Fibroblast of lung (primary cell): ENCODE data around the gene DTYMK. TPM values are rescaled to one million over a fixed set of nuclear protein-coding genes. Genes with fewer than 3 reads are reported as not detected.
A peak's percentile ranks its signal among the peaks of the same experiment; 100 is the strongest.

Source experiments
- DNase-seq, 2 donors: peaks; one replicate each; pipeline versions ENCODE4 v3.0.0 to v3.0.0-alpha.2; 2010; ENCODE audit warnings: low read depth in 2 of 2
- H2AFZ ChIP-seq: 2 replicates; pipeline ENCODE4 v1.5.1; 2012; ENCODE audit warnings: low read length, control low read depth, inconsistent platforms
- H3K27ac ChIP-seq: 2 replicates; pipeline ENCODE4 v1.5.1; 2011; ENCODE audit warnings: low read length, control low read depth; ENCODE audit not compliant: insufficient read depth
- H3K27me3 ChIP-seq: 2 replicates; pipeline ENCODE4 v1.5.1; 2011; ENCODE audit warnings: mild to moderate bottlenecking, low read length; ENCODE audit not compliant: control insufficient read depth, insufficient read depth
- H3K36me3 ChIP-seq: 2 replicates; pipeline ENCODE4 v1.5.1; 2011; ENCODE audit warnings: low read length; ENCODE audit not compliant: control insufficient read depth, insufficient read depth
- H3K4me1 ChIP-seq: 2 replicates; pipeline ENCODE4 v1.5.1; 2011; ENCODE audit warnings: low read length; ENCODE audit not compliant: control insufficient read depth, insufficient read depth; ENCODE audit errors: extremely low read depth
- H3K4me2 ChIP-seq: 2 replicates; pipeline ENCODE4 v1.5.1; 2011; ENCODE audit warnings: low read length, control low read depth; ENCODE audit not compliant: insufficient read depth; ENCODE audit errors: extremely low read depth
- H3K4me3 ChIP-seq, 4 experiments: fragments of 200-600 bp in 1 of 4; sonication (generic) in 1 of 4; replicated peaks in 1 of 4; 2 replicates each; pipeline ENCODE4 v1.5.1; 2011 to 2016; ENCODE audit warnings: low read length in 4 of 4, low read depth in 3 of 4, mild to moderate bottlenecking in 3 of 4, control low read depth in 2 of 4, inconsistent platforms in 1 of 4, mixed read lengths in 1 of 4; ENCODE audit not compliant: insufficient read depth in 1 of 4; ENCODE audit errors: control extremely low read depth in 1 of 4
- H3K79me2 ChIP-seq: 2 replicates; pipeline ENCODE4 v1.5.1; 2012; ENCODE audit warnings: mild to moderate bottlenecking, low read length, inconsistent platforms; ENCODE audit not compliant: control insufficient read depth, insufficient read depth
- H3K9ac ChIP-seq: 2 replicates; pipeline ENCODE4 v1.5.1; 2011; ENCODE audit warnings: mild to moderate bottlenecking, low read length, control low read depth; ENCODE audit not compliant: insufficient read depth
- H3K9me3 ChIP-seq: 2 replicates; pipeline ENCODE4 v1.5.1; 2012; ENCODE audit warnings: low read depth, low read length; ENCODE audit not compliant: control insufficient read depth, insufficient read depth
- H4K20me1 ChIP-seq: 2 replicates; pipeline ENCODE4 v1.5.1; 2011; ENCODE audit warnings: low read length; ENCODE audit not compliant: control insufficient read depth, insufficient read depth; ENCODE audit errors: extremely low read depth
- CTCF ChIP-seq, 2 donors: IDR thresholded peaks in 1 of 2; conservative IDR thresholded peaks in 1 of 2; 1 replicate in 1 of 2; 2 replicates in 1 of 2; pipeline ENCODE4 v1.5.1; 2011 to 2012; ENCODE audit warnings: low read length in 2 of 2, control low read depth in 1 of 2, inconsistent platforms in 1 of 2, low read depth in 1 of 2, mild to moderate bottlenecking in 1 of 2
- EZH2 ChIP-seq: IDR thresholded peaks from 2 replicates; pipeline ENCODE4 v1.5.1; 2012; ENCODE audit warnings: low read length, control low read depth, mild to moderate bottlenecking; ENCODE audit errors: missing control alignments
- polyA plus RNA-seq, 2 donors: library from polyadenylated mRNA; depleted of rRNA in 1 of 2; stranded (reverse) in 1 of 2; unstranded in 1 of 2; fragments of >200 nt; gene quantifications; 2 replicates each; pipeline ENCODE4 v1.2.1, GENCODE V29; 2011 to 2012; ENCODE audit warnings: missing spikeins in 1 of 2
- total RNA-seq: library from RNA; depleted of rRNA; stranded (reverse); fragments of >200 nt; gene quantifications from 2 replicates; pipeline ENCODE4 v1.2.1, GENCODE V29; 2014

The DTYMK gene
- total and polyA plus RNA-seq, 2 donors (not counting 1 experiment from before 2014, with no cell fraction given) = 19.0 to 25.3 TPM

DNA sequence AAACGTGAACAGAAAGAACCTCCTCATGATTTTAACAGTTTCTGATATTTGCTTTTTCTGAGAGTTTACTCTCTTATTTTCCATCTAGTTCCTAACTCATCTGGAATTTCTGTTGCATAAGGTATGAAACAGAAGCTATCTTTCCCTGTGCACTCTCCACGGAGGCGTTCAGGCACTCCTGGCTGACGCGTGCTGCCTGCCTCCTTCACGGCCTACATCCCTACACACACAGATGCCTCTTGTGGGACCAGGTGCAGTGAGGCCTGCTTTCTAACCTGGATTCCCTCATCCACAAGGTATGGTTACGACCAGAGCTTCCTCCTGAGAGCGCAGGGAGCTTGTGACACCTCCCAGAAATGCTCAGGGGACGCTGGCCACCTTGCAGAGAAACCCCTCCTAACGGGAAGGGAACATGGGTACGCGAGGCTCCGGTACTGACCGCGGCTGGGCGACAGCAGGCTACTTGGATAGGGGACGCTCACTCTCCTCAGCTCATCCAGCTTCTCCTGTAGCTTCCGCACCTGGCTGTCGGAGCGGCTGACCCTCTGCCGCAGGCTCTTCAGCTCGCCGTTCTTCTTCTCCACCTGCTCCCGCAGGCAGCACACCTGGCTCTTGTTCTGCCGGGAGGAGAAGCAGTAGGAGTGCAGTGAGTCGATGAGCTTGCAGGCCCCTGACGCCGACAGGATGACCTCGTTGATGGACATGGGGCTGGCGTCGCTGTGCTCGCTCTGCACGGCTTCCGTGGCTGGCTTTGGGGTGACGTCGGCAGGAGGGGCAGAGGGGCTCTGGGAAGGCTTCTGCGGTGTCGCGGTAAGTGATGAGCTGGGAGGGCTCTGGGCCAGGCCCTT lies 53.9 kb downstream of the DTYMK start:
- no peak for DNase-seq
- H3K9ac ChIP-seq = no peak overlapping the region
- peaks cover 55% of the 10 kb centered on the region for H3K79me2 ChIP-seq
- no peak overlapping the region for H2AFZ ChIP-seq
- no peaks in the 10 kb centered on the region for H4K20me1 ChIP-seq
- no peak overlapping the region for H3K4me3 ChIP-seq
- H3K27me3 ChIP-seq = no peaks in the 10 kb centered on the region
- H3K36me3 ChIP-seq = peaks cover 14% of the 10 kb centered on the region
- H3K9me3 ChIP-seq = no peaks in the 10 kb centered on the region
- H3K4me1 ChIP-seq = peaks cover 7% of the 10 kb centered on the region
- no peak overlapping the region for H3K4me2 ChIP-seq
- TF ChIP-seq CTCF (conservative IDR thresholded peaks at IDR 0.05 in 1 of 2, IDR thresholded peaks at IDR 0.05 in 1 of 2; ENCODE audit: low read depth in 1 of 2, low read length in 2 of 2) (no peak), EZH2 (no peak)
- H3K27ac ChIP-seq = no peak overlapping the region

DNA sequence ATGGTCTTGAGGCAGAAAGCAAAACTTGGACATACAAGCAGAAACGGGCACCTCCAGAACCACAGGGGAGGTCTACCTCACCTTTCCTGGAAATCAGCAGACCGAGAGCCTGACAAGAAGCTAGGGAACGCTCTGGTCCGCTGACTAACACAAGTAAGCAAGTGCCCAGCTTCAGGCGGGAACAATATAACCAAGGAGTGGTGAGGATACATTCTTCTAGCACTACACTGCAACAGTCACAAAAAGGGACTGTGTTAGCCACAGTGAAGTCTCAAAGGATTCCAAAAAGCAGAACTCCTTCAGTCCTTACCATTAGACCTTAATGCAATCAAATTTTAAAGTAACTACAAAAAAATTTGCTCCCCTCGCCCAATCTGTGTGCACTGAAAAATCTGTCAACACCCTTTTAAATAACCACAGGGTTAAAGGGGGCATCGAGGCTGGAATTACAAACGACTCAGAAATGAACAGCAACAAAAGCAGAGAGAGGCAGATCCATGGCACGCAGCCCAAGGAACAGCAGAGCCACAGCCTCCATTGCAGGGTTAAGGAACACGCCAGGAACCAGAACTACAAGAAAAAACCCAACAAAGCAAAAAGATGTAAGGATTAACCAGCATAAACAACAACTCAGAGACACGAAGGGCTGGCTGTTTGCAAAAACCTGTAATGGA lies 56.7 kb downstream of the DTYMK start:
- Histone ChIP-seq H3K27ac (peak overlapping the region; percentile 43), H3K4me1 (peaks cover 7% of the 10 kb centered on the region), H2AFZ (no peak overlapping the region), H3K4me2 (peak overlapping the region; percentile 48), H3K79me2 (peaks cover 49% of the 10 kb centered on the region), H3K27me3 (no peaks in the 10 kb centered on the region), H3K36me3 (peaks cover 14% of the 10 kb centered on the region), H3K9me3 (no peaks in the 10 kb centered on the region), H3K4me3 (peak overlapping the region in 2 of 4 experiments; percentile 3 to 17), H4K20me1 (no peaks in the 10 kb centered on the region), H3K9ac (no peak overlapping the region)
- peak; percentile 80 to 83 for DNase-seq
- TF ChIP-seq EZH2 (no peak), CTCF (conservative IDR thresholded peaks at IDR 0.05 in 1 of 2, IDR thresholded peaks at IDR 0.05 in 1 of 2; ENCODE audit: low read depth in 1 of 2, low read length in 2 of 2) (no peak)

DNA sequence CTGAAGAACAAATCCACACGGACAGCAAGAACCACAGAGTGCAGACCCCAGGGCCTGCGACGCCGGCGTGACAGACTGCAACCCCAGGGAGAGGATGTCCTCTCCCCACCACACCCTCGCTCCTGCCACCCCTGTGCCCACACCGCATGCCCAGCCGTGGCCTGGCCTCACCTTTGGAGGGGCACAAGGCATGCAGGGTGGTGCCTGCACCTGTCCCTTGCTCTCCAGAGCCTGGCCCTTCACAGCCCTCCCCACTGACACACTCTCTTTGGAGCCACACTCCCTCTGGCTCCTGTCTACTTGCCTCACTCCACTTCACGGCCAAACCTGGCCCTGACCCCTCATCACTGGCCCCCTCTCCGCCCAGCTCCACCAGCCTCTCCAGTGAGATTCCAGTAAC lies 58.9 kb downstream of the DTYMK start:
- TF ChIP-seq EZH2 (no peak), CTCF (conservative IDR thresholded peaks at IDR 0.05 in 1 of 2, IDR thresholded peaks at IDR 0.05 in 1 of 2; ENCODE audit: low read depth in 1 of 2, low read length in 2 of 2) (no peak)
- Histone ChIP-seq H3K27ac (no peak overlapping the region), H2AFZ (no peak overlapping the region), H3K9ac (no peak overlapping the region), H3K4me3 (no peak overlapping the region), H3K4me1 (peaks cover 7% of the 10 kb centered on the region), H3K36me3 (peaks cover 6% of the 10 kb centered on the region), H3K27me3 (no peaks in the 10 kb centered on the region), H3K4me2 (no peak overlapping the region), H4K20me1 (no peaks in the 10 kb centered on the region), H3K79me2 (peaks cover 42% of the 10 kb centered on the region), H3K9me3 (no peaks in the 10 kb centered on the region)
- DNase-seq = no peak
